Measurements from ENCODE around the gene GNAQ. TPM values are rescaled to one million over a fixed set of nuclear protein-coding genes. Genes with fewer than 3 reads are reported as not detected.

Gene GNAQ
- total RNA-seq, 1 experiment from 2014 or later = 28.7 TPM

- H3K27me3 ChIP-seq (ENCODE audit: insufficient read depth, low read length) = no peaks in the 10 kb centered on the region
- ATAC-seq (no peak), DNase-seq (ENCODE audit: low read depth, low spot score) (no peak)
- no peak overlapping the region for H3K9ac ChIP-seq (ENCODE audit: low read length)
- ChIA-PET POLR2A (no interaction called here), CTCF (no interaction called here), RAD21 (ENCODE audit: low non-redundant PET in 1 of 2, low total read pairs in 2 of 2, uncharacterized antibody in 2 of 2, unreplicated experiment in 2 of 2) (no interaction called here)
- no TSS peak for BruUV-seq (replicated peaks)
- peaks cover 0 to 8% of the 10 kb centered on the region in 2 experiments; a peak in 1 of 4 replicates for H3K4me1 ChIP-seq (ENCODE audit: control insufficient read depth in 1 of 2, insufficient read depth in 2 of 2, low read length in 2 of 2)
- intact Hi-C loops (cut with micrococcal nuclease) = no loop called here
- no peak overlapping the region for H3K27ac ChIP-seq (ENCODE audit: low read depth, low read length)
- H3K4me3 ChIP-seq (replicated peaks in 1 of 2; ENCODE audit: low read depth in 1 of 2, low read length in 2 of 2) = no peak overlapping the region
- no peaks in the 10 kb centered on the region for H3K36me3 ChIP-seq (ENCODE audit: control insufficient read depth in 1 of 2, insufficient read depth in 2 of 2, low read length in 2 of 2)
- H3K79me2 ChIP-seq (ENCODE audit: insufficient read depth, low read length) = no peaks in the 10 kb centered on the region
- H2AFZ ChIP-seq (ENCODE audit: low read depth, low read length, poor library complexity, severe bottlenecking) = no peak overlapping the region
- no peaks in the 10 kb centered on the region for H3K9me3 ChIP-seq (ENCODE audit: control insufficient read depth in 1 of 2, insufficient read depth in 1 of 2, low read depth in 1 of 2, low read length in 2 of 2)
- H3K4me2 ChIP-seq (ENCODE audit: low read length) = no peak overlapping the region
- H4K20me1 ChIP-seq (ENCODE audit: insufficient read depth) = no peaks in the 10 kb centered on the region
- H3K9me2 ChIP-seq (ENCODE audit: insufficient read depth) = no peaks in the 10 kb centered on the region
- TF ChIP-seq EZH2phosphoT487 (IDR thresholded peaks at IDR 0.05; ENCODE audit: borderline replicate concordance) (no peak), ZFX (IDR thresholded peaks at IDR 0.05) (no peak), ATF3 (IDR thresholded peaks at IDR 0.05) (no peak), EGR1 (IDR thresholded peaks at IDR 0.05; ENCODE audit: low read depth) (no peak), MAX (IDR thresholded peaks at IDR 0.05) (no peak), EZH2 (IDR thresholded peaks at IDR 0.05) (no peak), YY1 (IDR thresholded peaks at IDR 0.05; ENCODE audit: extremely low read depth, insufficient replicate concordance, low read depth, low read length) (no peak), SRF (IDR thresholded peaks at IDR 0.05; ENCODE audit: low read depth) (no peak), POLR2A (IDR thresholded peaks at IDR 0.05; ENCODE audit: borderline replicate concordance, extremely low read depth, insufficient read depth, insufficient read length) (no peak), RAD21 (IDR thresholded peaks at IDR 0.05; ENCODE audit: low read depth) (no peak), ZNF274 (IDR thresholded peaks at IDR 0.05; ENCODE audit: low read depth, low read length) (no peak), JUND (IDR thresholded peaks at IDR 0.05) (no peak), SP1 (IDR thresholded peaks at IDR 0.05; ENCODE audit: low read depth) (no peak), CTCF (IDR thresholded peaks at IDR 0.05 in 2 of 3, conservative IDR thresholded peaks at IDR 0.05 in 1 of 3; ENCODE audit: borderline replicate concordance in 1 of 3, insufficient read depth in 1 of 3, low read depth in 2 of 3, low read length in 2 of 3) (no peak), FOSL1 (IDR thresholded peaks at IDR 0.05; ENCODE audit: low read depth) (no peak), POLR2AphosphoS5 (IDR thresholded peaks at IDR 0.05; ENCODE audit: low read depth, low read length) (no peak), TCF7L2 (IDR thresholded peaks at IDR 0.05; ENCODE audit: borderline replicate concordance, extremely low read depth, insufficient read depth, insufficient read length) (no peak), ZBTB33 (IDR thresholded peaks at IDR 0.05; ENCODE audit: extremely low read depth, insufficient replicate concordance, low read length) (no peak)
Measured at GRCh38 chr9:77854916-77855311, 176.7 kb downstream of the GNAQ start.
